PFSK-1 (cell line): ENCODE measurements around the gene PTPMT1.

Experiments
- FOXP2 ChIP-seq: optimal IDR thresholded peaks from 2 replicates; pipeline ENCODE3; 2011; ENCODE audit warnings: borderline replicate concordance, control low read depth, inconsistent platforms; ENCODE audit not compliant: insufficient read depth; ENCODE audit errors: extremely low read length, extremely low read depth
- POLR2AphosphoS5 ChIP-seq: IDR thresholded peaks from 2 replicates; pipeline ENCODE4 v1.6.1; 2012; ENCODE audit warnings: low read depth, mild to moderate bottlenecking, control low read depth, low read length, moderate library complexity
- SIN3A ChIP-seq: IDR thresholded peaks from 2 replicates; pipeline ENCODE4 v1.6.1; 2012; ENCODE audit warnings: mild to moderate bottlenecking, low read length, moderate library complexity, borderline replicate concordance; ENCODE audit not compliant: insufficient read depth
- TAF1 ChIP-seq: IDR thresholded peaks from 2 replicates; pipeline ENCODE4 v1.6.1; 2012; ENCODE audit warnings: low read length, control low read depth, borderline replicate concordance; ENCODE audit not compliant: insufficient read depth
- TF ChIP-seq, protein P1 (sequence below), 2 experiments: IDR thresholded peaks; 2 replicates each; pipeline versions ENCODE4 v1.6.1 to v1.8.0; 2011 to 2012; ENCODE audit warnings: low read depth in 2 of 2, low read length in 2 of 2, control low read depth in 1 of 2, inconsistent platforms in 1 of 2, mild to moderate bottlenecking in 1 of 2, moderate library complexity in 1 of 2; ENCODE audit not compliant: insufficient read depth in 1 of 2

DNA sequence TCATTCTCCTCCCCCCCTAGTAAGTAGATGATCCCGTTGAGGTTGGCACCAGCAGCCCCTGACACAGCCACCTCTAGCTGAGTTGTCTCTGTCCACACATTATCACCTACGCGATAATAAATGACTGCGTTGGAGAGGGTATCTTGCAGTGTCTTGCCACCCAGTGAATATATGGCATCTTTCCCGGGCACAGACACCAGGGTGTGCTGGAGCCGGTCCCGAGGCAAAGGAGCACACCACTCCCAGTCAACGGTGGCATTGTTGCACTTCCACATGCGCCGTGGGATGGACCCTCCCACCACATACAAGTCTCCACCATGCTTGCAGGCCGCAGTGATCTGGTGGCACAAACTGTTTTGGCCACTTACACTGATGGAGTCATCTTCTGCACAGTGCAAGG, 7.9 kb downstream of the PTPMT1 start:
- no peak for TF ChIP-seq POLR2AphosphoS5
- TF ChIP-seq TAF1, result no peak
- no peak for TF ChIP-seq SIN3A
- TF ChIP-seq, protein P1, sequence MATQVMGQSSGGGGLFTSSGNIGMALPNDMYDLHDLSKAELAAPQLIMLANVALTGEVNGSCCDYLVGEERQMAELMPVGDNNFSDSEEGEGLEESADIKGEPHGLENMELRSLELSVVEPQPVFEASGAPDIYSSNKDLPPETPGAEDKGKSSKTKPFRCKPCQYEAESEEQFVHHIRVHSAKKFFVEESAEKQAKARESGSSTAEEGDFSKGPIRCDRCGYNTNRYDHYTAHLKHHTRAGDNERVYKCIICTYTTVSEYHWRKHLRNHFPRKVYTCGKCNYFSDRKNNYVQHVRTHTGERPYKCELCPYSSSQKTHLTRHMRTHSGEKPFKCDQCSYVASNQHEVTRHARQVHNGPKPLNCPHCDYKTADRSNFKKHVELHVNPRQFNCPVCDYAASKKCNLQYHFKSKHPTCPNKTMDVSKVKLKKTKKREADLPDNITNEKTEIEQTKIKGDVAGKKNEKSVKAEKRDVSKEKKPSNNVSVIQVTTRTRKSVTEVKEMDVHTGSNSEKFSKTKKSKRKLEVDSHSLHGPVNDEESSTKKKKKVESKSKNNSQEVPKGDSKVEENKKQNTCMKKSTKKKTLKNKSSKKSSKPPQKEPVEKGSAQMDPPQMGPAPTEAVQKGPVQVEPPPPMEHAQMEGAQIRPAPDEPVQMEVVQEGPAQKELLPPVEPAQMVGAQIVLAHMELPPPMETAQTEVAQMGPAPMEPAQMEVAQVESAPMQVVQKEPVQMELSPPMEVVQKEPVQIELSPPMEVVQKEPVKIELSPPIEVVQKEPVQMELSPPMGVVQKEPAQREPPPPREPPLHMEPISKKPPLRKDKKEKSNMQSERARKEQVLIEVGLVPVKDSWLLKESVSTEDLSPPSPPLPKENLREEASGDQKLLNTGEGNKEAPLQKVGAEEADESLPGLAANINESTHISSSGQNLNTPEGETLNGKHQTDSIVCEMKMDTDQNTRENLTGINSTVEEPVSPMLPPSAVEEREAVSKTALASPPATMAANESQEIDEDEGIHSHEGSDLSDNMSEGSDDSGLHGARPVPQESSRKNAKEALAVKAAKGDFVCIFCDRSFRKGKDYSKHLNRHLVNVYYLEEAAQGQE (IDR thresholded peaks at IDR 0.05; ENCODE audit: insufficient read depth in 1 of 2, low read depth in 2 of 2, low read length in 2 of 2), result no peak
- TF ChIP-seq FOXP2, result no peak
